HepG2 (cell line): Measurements from ENCODE around the gene MSANTD2. TPM values are rescaled to one million over a fixed set of nuclear protein-coding genes. Genes with fewer than 3 reads are reported as not detected.

Experiments used
- BHLHE40 ChIP-seq: IDR thresholded peaks from 2 replicates; pipeline ENCODE4 v1.6.1; 2011; ENCODE audit warnings: low read length, improper control_type of control experiment
- CSRNP2 ChIP-seq: sonication (generic); formaldehyde crosslinking; conservative IDR thresholded peaks from 2 replicates; pipeline ENCODE4 v1.8.0; 2022; ENCODE audit warnings: low read depth, missing genetic modification reagents
- GATAD1 ChIP-seq: IDR thresholded peaks from 2 replicates; pipeline ENCODE4 v1.6.1; 2016; ENCODE audit warnings: missing genetic modification reagents, missing compliant biosample characterization
- HOXA9 ChIP-seq: sonication (generic); formaldehyde crosslinking; IDR thresholded peaks from 2 replicates; pipeline ENCODE4 v1.8.1; 2022; ENCODE audit warnings: missing genetic modification reagents, mild to moderate bottlenecking, moderate library complexity, borderline replicate concordance
- IKZF5 ChIP-seq: IDR thresholded peaks from 2 replicates; pipeline ENCODE4 v1.6.1; 2018; ENCODE audit warnings: missing genetic modification reagents, mild to moderate bottlenecking, missing compliant biosample characterization
- JUN ChIP-seq: sonication (generic); formaldehyde crosslinking; IDR thresholded peaks from 2 replicates; pipeline ENCODE4 v1.4.0; 2020; ENCODE audit warnings: mild to moderate bottlenecking, missing genetic modification reagents
- KLF15 ChIP-seq: sonication (generic); formaldehyde crosslinking; IDR thresholded peaks from 2 replicates; pipeline ENCODE4 v1.8.1; 2023; ENCODE audit warnings: borderline replicate concordance, mild to moderate bottlenecking, inconsistent platforms, missing genetic modification reagents, mixed read lengths
- NFYC ChIP-seq: IDR thresholded peaks from 2 replicates; pipeline ENCODE4 v1.6.1; 2016; ENCODE audit warnings: missing genetic modification reagents, missing compliant biosample characterization
- SMYD3 ChIP-seq: sonication (generic); formaldehyde crosslinking; IDR thresholded peaks from 2 replicates; pipeline ENCODE4 v1.8.1; 2023; ENCODE audit warnings: mild to moderate bottlenecking, missing genetic modification reagents
- SOX5 ChIP-seq: IDR thresholded peaks from 2 replicates; pipeline ENCODE4 v1.6.1; 2016; ENCODE audit warnings: borderline replicate concordance
- YEATS2 ChIP-seq: sonication (generic); formaldehyde crosslinking; IDR thresholded peaks from 2 replicates; pipeline ENCODE4 v1.4.0; 2020; ENCODE audit warnings: missing genetic modification reagents, borderline replicate concordance
- ZFX ChIP-seq: sonication (generic); formaldehyde crosslinking; IDR thresholded peaks from 2 replicates; pipeline ENCODE4 v1.4.0; 2020; ENCODE audit warnings: mild to moderate bottlenecking, low read depth, missing genetic modification reagents, moderate library complexity
- ZFY ChIP-seq: sonication (generic); formaldehyde crosslinking; IDR thresholded peaks from 2 replicates; pipeline ENCODE4 v1.4.0; 2020; ENCODE audit warnings: missing genetic modification reagents
- ZNF143 ChIP-seq: sonication (generic); formaldehyde crosslinking; IDR thresholded peaks from 2 replicates; pipeline ENCODE4 v1.4.0; 2020; ENCODE audit warnings: missing genetic modification reagents
- ZNF235 ChIP-seq: sonication (generic); formaldehyde crosslinking; IDR thresholded peaks from 2 replicates; pipeline ENCODE4 v1.8.1; 2023; ENCODE audit warnings: mild to moderate bottlenecking, missing genetic modification reagents, borderline replicate concordance
- ZNF350 ChIP-seq: sonication (generic); formaldehyde crosslinking; IDR thresholded peaks from 2 replicates; pipeline ENCODE4 v1.4.0; 2020; ENCODE audit warnings: mild to moderate bottlenecking, low read depth, missing genetic modification reagents, borderline replicate concordance
- ZNF556 ChIP-seq: sonication (generic); formaldehyde crosslinking; IDR thresholded peaks from 2 replicates; pipeline ENCODE4 v1.4.0; 2020; ENCODE audit warnings: mild to moderate bottlenecking, missing genetic modification reagents, borderline replicate concordance
- ZNF558 ChIP-seq: sonication (generic); formaldehyde crosslinking; IDR thresholded peaks from 2 replicates; pipeline ENCODE4 v1.9.0; 2022; ENCODE audit warnings: mild to moderate bottlenecking, missing genetic modification reagents, borderline replicate concordance
- ZNF607 ChIP-seq: sonication (generic); formaldehyde crosslinking; IDR thresholded peaks from 2 replicates; pipeline ENCODE4 v1.5.1; 2020; ENCODE audit warnings: missing genetic modification reagents, mild to moderate bottlenecking, borderline replicate concordance
- ZNF639 ChIP-seq: conservative IDR thresholded peaks from 2 replicates; pipeline ENCODE4 v1.6.1; 2018; ENCODE audit warnings: missing genetic modification reagents
- ZNF747 ChIP-seq: sonication (generic); formaldehyde crosslinking; IDR thresholded peaks from 2 replicates; pipeline ENCODE4 v1.8.1; 2023; ENCODE audit warnings: missing genetic modification reagents, mild to moderate bottlenecking, borderline replicate concordance
- ZNF761 ChIP-seq: sonication (generic); formaldehyde crosslinking; conservative IDR thresholded peaks from 2 replicates; pipeline ENCODE4 v1.4.0; 2020; ENCODE audit warnings: mild to moderate bottlenecking, missing genetic modification reagents
- ZNF775 ChIP-seq: sonication (generic); formaldehyde crosslinking; IDR thresholded peaks from 2 replicates; pipeline ENCODE4 v1.4.0; 2020; ENCODE audit warnings: missing genetic modification reagents, mild to moderate bottlenecking, moderate library complexity, borderline replicate concordance
- polyA plus RNA-seq, 8 experiments: library from polyadenylated mRNA; depleted of rRNA in 3 of 8; stranded (reverse) in 7 of 8; unstranded in 1 of 8; fragments of >200 nt; fragmentation: Illumina TruSeq in 4 of 8; extraction: Trizol in 4 of 8; gene quantifications; 2 replicates each; pipeline versions ENCODE4 v1.2.1 to v1.2.3, GENCODE V29; 2011 to 2016; ENCODE audit warnings: low read depth in 4 of 8, missing spikeins in 1 of 8, mixed read lengths in 1 of 8; ENCODE audit not compliant: insufficient read depth in 1 of 8
- total RNA-seq, 5 experiments: library from RNA; depleted of rRNA; stranded (reverse); fragments of >200 nt; fragmentation: Illumina TruSeq; extraction: Trizol; gene quantifications; 2 replicates each; pipeline ENCODE4 v1.2.3, GENCODE V29; 2016; ENCODE audit warnings: low read depth in 1 of 5
- TF ChIP-seq, protein P1 (sequence below): sonication (generic); formaldehyde crosslinking; IDR thresholded peaks from 2 replicates; pipeline ENCODE4 v1.5.1; 2020; ENCODE audit warnings: mild to moderate bottlenecking, missing genetic modification reagents, borderline replicate concordance

MSANTD2 gene
- total and polyA plus RNA-seq, 2 of the 13 experiments (the other 11 are each of a cell fraction or from before 2014, with no cell fraction given), result 8.7 to 10.1 TPM

GRCh38 chr11:124800226-124800929 is at the start of gene MSANTD2 (continued):
- TF ChIP-seq IKZF5 (CRISPR knock-in tag), result peak; percentile 78
- TF ChIP-seq, protein P1, sequence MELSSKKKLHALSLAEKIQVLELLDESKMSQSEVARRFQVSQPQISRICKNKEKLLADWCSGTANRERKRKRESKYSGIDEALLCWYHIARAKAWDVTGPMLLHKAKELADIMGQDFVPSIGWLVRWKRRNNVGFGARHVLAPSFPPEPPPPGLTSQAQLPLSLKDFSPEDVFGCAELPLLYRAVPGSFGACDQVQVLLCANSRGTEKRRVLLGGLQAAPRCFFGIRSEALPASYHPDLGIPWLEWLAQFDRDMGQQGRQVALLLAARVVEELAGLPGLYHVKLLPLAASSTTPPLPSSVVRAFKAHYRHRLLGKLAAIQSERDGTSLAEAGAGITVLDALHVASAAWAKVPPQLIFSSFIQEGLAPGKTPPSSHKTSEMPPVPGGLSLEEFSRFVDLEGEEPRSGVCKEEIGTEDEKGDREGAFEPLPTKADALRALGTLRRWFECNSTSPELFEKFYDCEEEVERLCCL (CRISPR knock-in tag), result peak; percentile 55; the same call in 1 of the 2 replicates
- TF ChIP-seq ZNF235 (CRISPR knock-in tag), result peak; percentile 54; the same call in 1 of the 2 replicates
- peak; percentile 66; the same call in 1 of the 2 replicates for TF ChIP-seq ZNF639 (CRISPR knock-in tag)
- TF ChIP-seq YEATS2 (CRISPR knock-in tag), result peak; percentile 67; the same call in 1 of the 2 replicates
- TF ChIP-seq ZNF558 (CRISPR knock-in tag), result peak; percentile 63; the same call in 1 of the 2 replicates
- TF ChIP-seq SOX5 (CRISPR knock-in tag), result peak; percentile 27; the same call in 1 of the 2 replicates
- peak; percentile 69 for TF ChIP-seq ZNF350 (CRISPR knock-in tag)
- peak; percentile 98 for TF ChIP-seq ZFX (CRISPR knock-in tag)
- TF ChIP-seq ZNF556 (CRISPR knock-in tag), result peak; percentile 75; the same call in 1 of the 2 replicates
- peak; percentile 60; the same call in 1 of the 2 replicates for TF ChIP-seq HOXA9 (CRISPR knock-in tag)
- peak; percentile 99 for TF ChIP-seq ZFY (CRISPR knock-in tag)
- peak; percentile 80; the same call in 1 of the 2 replicates for TF ChIP-seq ZNF747
- peak; percentile 70; the same call in 1 of the 2 replicates for TF ChIP-seq ZNF607 (CRISPR knock-in tag)
- TF ChIP-seq SMYD3 (CRISPR knock-in tag), result peak; percentile 83; the same call in 1 of the 2 replicates
- TF ChIP-seq GATAD1 (CRISPR knock-in tag), result peak; percentile 83
- TF ChIP-seq ZNF761, result peak; percentile 52; the same call in 1 of the 2 replicates
- TF ChIP-seq NFYC, result no peak
- TF ChIP-seq BHLHE40, result no peak
- no peak for TF ChIP-seq KLF15 (CRISPR knock-in tag)
- TF ChIP-seq ZNF775 (CRISPR knock-in tag), result 0 out of 2 replicates have a peak, but pooled peaks have one; percentile 77
- 0 out of 2 replicates have a peak, but pooled peaks have one; percentile 35 for TF ChIP-seq ZNF143
- 0 out of 2 replicates have a peak, but pooled peaks have one; percentile 11 for TF ChIP-seq CSRNP2
- TF ChIP-seq JUN (CRISPR knock-in tag), result peak; percentile 62; the same call in 1 of the 2 replicates
